Panc1 (cell line): ENCODE measurements around the gene FYCO1. TPM values are rescaled to one million over a fixed set of nuclear protein-coding genes. Genes with fewer than 3 reads are reported as not detected.

ENCODE experiments used
- ATAC-seq: fragments of 200-7000 bp; cut with Tn5 transposase; 2 replicates; pipeline ENCODE4 v1.9.1; 2020; ENCODE audit warnings: mild to moderate bottlenecking, moderate library complexity
- BruUV-seq: library from RNA; stranded (reverse); fragments of 400-500 nt; replicated peaks from 2 replicates; lab custom pipeline; 2021; lab: Mats Ljungman, UMichigan
- CTCF ChIA-PET: fragments of 300-600 bp; sonication (Branson Sonifier 250); formaldehyde crosslinking; loops from one replicate; lab custom pipeline; 2022; ENCODE audit warnings: antibody characterized with exemption; lab: Charles Lee
- POLR2A ChIA-PET: fragments of 300-600 bp; sonication (Branson Sonifier 250); formaldehyde crosslinking; loops from one replicate; lab custom pipeline; 2022; ENCODE audit warnings: antibody characterized with exemption; lab: Charles Lee
- DNase-seq: peaks from one replicate; pipeline ENCODE4 v3.0.0-alpha.2; 2010; ENCODE audit warnings: low read depth, low spot score
- H3K27ac ChIP-seq: 2 replicates; pipeline ENCODE4 v1.5.1; 2011; ENCODE audit warnings: mild to moderate bottlenecking, low read length, inconsistent platforms
- H3K27me3 ChIP-seq: fragments of 200-500 bp; sonication (Bioruptor generic); 2 replicates; pipeline ENCODE4 v1.6.0; 2014; ENCODE audit warnings: low read length, inconsistent platforms; ENCODE audit not compliant: control insufficient read depth, insufficient read depth
- H3K36me3 ChIP-seq: fragments of 200-500 bp; sonication (Bioruptor generic); 2 replicates; pipeline ENCODE4 v1.5.1; 2014; ENCODE audit warnings: inconsistent platforms, mild to moderate bottlenecking, low read length, moderate library complexity; ENCODE audit not compliant: control insufficient read depth, insufficient read depth
- H3K4me1 ChIP-seq: 2 replicates; pipeline ENCODE4 v1.5.1; 2011; ENCODE audit warnings: inconsistent platforms, mild to moderate bottlenecking, low read length, moderate library complexity; ENCODE audit not compliant: control insufficient read depth, insufficient read depth
- H3K4me3 ChIP-seq, 2 experiments: 2 replicates each; pipeline ENCODE4 v1.5.1; 2011 to 2012; ENCODE audit warnings: low read depth in 2 of 2, low read length in 2 of 2, mild to moderate bottlenecking in 2 of 2, inconsistent platforms in 1 of 2, moderate library complexity in 1 of 2
- H3K9me3 ChIP-seq: fragments of 200-500 bp; sonication (Bioruptor generic); 2 replicates; pipeline ENCODE4 v1.5.1; 2014; ENCODE audit warnings: low read depth, mild to moderate bottlenecking, inconsistent platforms, low read length, moderate library complexity; ENCODE audit not compliant: control insufficient read depth, insufficient read depth
- POLR2AphosphoS5 ChIP-seq: IDR thresholded peaks from 2 replicates; pipeline ENCODE4 v1.6.1; 2012; ENCODE audit warnings: mild to moderate bottlenecking, low read depth, low read length, moderate library complexity
- REST ChIP-seq, 2 experiments: IDR thresholded peaks; 2 replicates each; pipeline ENCODE4 v1.6.1; 2011 to 2012; ENCODE audit warnings: low read depth in 2 of 2, control low read depth in 1 of 2, low read length in 1 of 2, mild to moderate bottlenecking in 1 of 2, moderate library complexity in 1 of 2; ENCODE audit not compliant: insufficient read depth in 1 of 2
- SIN3A ChIP-seq: IDR thresholded peaks from 2 replicates; pipeline ENCODE4 v1.6.1; 2012; ENCODE audit warnings: low read depth, mild to moderate bottlenecking, low read length, moderate library complexity, borderline replicate concordance; ENCODE audit not compliant: insufficient read depth
- TCF7L2 ChIP-seq: IDR thresholded peaks from 2 replicates; pipeline ENCODE4 v1.6.1; 2011; ENCODE audit warnings: mild to moderate bottlenecking, low read depth, low read length, inconsistent platforms
- in situ Hi-C: cut with HindIII; loops from 2 replicates; pipeline ENCODE4 v1.10.0; 2016; ENCODE audit warnings: low sequenced_read_pairs, low pct_unique_long_range_greater_than_20kb
- intact Hi-C: fragments of 100-400 bp; cut with micrococcal nuclease; formaldehyde crosslinking; loops from one replicate; pipeline ENCODE4 v1.10.0; 2022; ENCODE audit not compliant: unreplicated experiment
- total RNA-seq: library from RNA; stranded (reverse); gene quantifications from one replicate; pipeline ENCODE4 v1.2.1, GENCODE V29; 2021; ENCODE audit not compliant: unreplicated experiment
- TF ChIP-seq, protein P1 (sequence below): fragments of 450-650 bp; IDR thresholded peaks from 2 replicates; pipeline ENCODE4 v1.5.1; 2017; ENCODE audit warnings: mild to moderate bottlenecking

Gene FYCO1
- total RNA-seq, 1 experiment from 2014 or later = 8.7 TPM

DNA sequence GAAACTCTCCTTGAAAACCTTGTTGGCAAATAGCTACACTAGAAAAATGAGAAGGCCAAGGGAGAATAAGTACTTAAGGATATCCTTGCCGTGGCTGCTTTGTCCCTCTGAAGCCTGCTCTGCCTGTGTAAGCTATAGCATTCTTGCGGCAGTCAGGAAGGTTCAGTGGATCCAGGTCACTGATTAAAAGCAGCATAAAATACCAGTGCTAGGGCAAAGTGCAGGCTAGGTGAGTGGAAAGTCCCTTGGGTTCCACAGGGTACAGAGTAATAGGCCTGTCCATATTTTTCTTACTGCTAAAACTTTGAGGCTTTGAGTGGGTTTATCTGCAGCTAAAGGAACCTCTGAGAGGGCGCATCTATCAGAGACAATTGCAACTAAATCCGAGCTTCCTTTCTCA lies 42.1 kb downstream of the FYCO1 start:
- in situ Hi-C loops (no loop called here), intact Hi-C loops (no loop called here)
- no TSS peak for BruUV-seq
- ChIA-PET POLR2A (no interaction called here), CTCF (no interaction called here)
- TF ChIP-seq TCF7L2 (no peak), REST (IDR thresholded peaks at IDR 0.05; ENCODE audit: insufficient read depth in 1 of 2, low read depth in 2 of 2, low read length in 1 of 2) (no peak), SIN3A (no peak), POLR2AphosphoS5 (no peak)
- TF ChIP-seq, protein P1, sequence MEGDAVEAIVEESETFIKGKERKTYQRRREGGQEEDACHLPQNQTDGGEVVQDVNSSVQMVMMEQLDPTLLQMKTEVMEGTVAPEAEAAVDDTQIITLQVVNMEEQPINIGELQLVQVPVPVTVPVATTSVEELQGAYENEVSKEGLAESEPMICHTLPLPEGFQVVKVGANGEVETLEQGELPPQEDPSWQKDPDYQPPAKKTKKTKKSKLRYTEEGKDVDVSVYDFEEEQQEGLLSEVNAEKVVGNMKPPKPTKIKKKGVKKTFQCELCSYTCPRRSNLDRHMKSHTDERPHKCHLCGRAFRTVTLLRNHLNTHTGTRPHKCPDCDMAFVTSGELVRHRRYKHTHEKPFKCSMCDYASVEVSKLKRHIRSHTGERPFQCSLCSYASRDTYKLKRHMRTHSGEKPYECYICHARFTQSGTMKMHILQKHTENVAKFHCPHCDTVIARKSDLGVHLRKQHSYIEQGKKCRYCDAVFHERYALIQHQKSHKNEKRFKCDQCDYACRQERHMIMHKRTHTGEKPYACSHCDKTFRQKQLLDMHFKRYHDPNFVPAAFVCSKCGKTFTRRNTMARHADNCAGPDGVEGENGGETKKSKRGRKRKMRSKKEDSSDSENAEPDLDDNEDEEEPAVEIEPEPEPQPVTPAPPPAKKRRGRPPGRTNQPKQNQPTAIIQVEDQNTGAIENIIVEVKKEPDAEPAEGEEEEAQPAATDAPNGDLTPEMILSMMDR = no peak
- no peaks in the 10 kb centered on the region for H3K36me3 ChIP-seq
- no peaks in the 10 kb centered on the region for H3K9me3 ChIP-seq
- ATAC-seq = no peak
- no peak overlapping the region for H3K4me3 ChIP-seq
- no peaks in the 10 kb centered on the region for H3K27me3 ChIP-seq
- no peak overlapping the region for H3K27ac ChIP-seq
- DNase-seq = no peak
- no peaks in the 10 kb centered on the region for H3K4me1 ChIP-seq

GRCh38 chr3:45952456-45952855 lies 43.2 kb downstream of the FYCO1 start:
- ATAC-seq = no peak
- CTCF ChIA-PET = no interaction called here
- no peaks in the 10 kb centered on the region for H3K27me3 ChIP-seq
- in situ Hi-C loops (no loop called here), intact Hi-C loops (no loop called here)
- H3K4me3 ChIP-seq = no peak overlapping the region
- POLR2A ChIA-PET = no interaction called here
- BruUV-seq = no TSS peak
- H3K9me3 ChIP-seq = no peaks in the 10 kb centered on the region
- H3K4me1 ChIP-seq = no peaks in the 10 kb centered on the region
- no peak overlapping the region for H3K27ac ChIP-seq
- H3K36me3 ChIP-seq = no peaks in the 10 kb centered on the region
- TF ChIP-seq TCF7L2 (no peak), POLR2AphosphoS5 (no peak), SIN3A (no peak), REST (IDR thresholded peaks at IDR 0.05; ENCODE audit: insufficient read depth in 1 of 2, low read depth in 2 of 2, low read length in 1 of 2) (no peak)
- TF ChIP-seq, protein P1 = no peak
- no peak for DNase-seq
